ENCODE measurements around the gene RGS7. TPM values are rescaled to one million over a fixed set of nuclear protein-coding genes. Genes with fewer than 3 reads are reported as not detected.

The RGS7 gene
- polyA plus RNA-seq, 1 donor (not counting 4 experiments of a cell fraction or from before 2014, with no cell fraction given) = not detected

DNA sequence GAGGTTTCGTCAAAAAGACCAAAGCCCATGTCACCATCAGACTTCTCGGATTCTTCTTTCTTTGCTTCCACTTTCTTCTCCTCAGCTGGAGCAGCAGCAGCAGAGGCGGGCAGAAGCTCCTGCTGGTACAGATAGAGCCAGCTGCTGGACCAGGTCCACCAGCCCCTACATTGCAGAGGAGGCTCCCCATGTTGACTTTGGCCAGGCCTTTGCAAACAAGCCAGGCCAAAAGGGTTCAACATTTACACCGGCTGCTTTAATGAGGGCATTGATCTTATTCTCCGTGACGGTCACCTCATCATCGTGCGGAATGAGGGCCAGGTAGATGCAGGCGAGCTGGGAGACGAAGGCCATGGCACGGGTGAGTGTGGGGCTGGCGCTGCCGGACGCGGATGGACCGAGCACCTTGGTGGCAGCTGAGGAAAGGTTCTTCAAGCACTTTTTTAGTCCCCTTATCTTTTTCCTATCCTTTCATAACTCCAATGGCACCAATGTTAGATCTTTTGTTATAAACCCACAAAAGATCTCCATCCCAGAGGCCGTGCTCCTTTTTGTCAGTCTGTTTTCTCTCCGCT lies 358.5 kb downstream of the RGS7 start:
- Histone ChIP-seq H3K4me1 (ENCODE audit: control insufficient read depth, extremely low read depth, insufficient read depth, low read length) (no peaks in the 10 kb centered on the region), H3K36me3 (ENCODE audit: control insufficient read depth in 2 of 2, extremely low read depth in 1 of 2, insufficient read depth in 2 of 2, low read length in 2 of 2) (no peaks in the 10 kb centered on the region), H3K79me2 (ENCODE audit: control insufficient read depth, insufficient read depth, low read length) (no peaks in the 10 kb centered on the region), H3K9me3 (ENCODE audit: control insufficient read depth, low read depth, low read length) (no peaks in the 10 kb centered on the region), H3K27ac (ENCODE audit: control insufficient read depth, insufficient read depth, low read length) (no peak overlapping the region), H2AFZ (ENCODE audit: control insufficient read depth, low read length) (no peak overlapping the region), H3K4me3 (ENCODE audit: control insufficient read depth in 2 of 3, extremely low read depth in 1 of 3, insufficient read depth in 2 of 3, low read depth in 1 of 3, low read length in 3 of 3) (no peak overlapping the region), H3K27me3 (ENCODE audit: control insufficient read depth, extremely low read depth, insufficient read depth, low read length) (no peaks in the 10 kb centered on the region), H3K4me2 (ENCODE audit: control insufficient read depth, extremely low read depth, insufficient read depth, low read depth, low read length) (no peak overlapping the region), H4K20me1 (ENCODE audit: control insufficient read depth, extremely low read depth, insufficient read depth, low read length) (no peaks in the 10 kb centered on the region), H3K9me1 (ENCODE audit: control insufficient read depth, extremely low read depth, insufficient read depth, low read length) (no peaks in the 10 kb centered on the region), H3K9ac (ENCODE audit: control insufficient read depth, extremely low read depth, insufficient read depth, low read length) (no peak overlapping the region)
- TF ChIP-seq EZH2 (IDR thresholded peaks at IDR 0.05; ENCODE audit: low read length) = no peak
- TF ChIP-seq, protein P1, sequence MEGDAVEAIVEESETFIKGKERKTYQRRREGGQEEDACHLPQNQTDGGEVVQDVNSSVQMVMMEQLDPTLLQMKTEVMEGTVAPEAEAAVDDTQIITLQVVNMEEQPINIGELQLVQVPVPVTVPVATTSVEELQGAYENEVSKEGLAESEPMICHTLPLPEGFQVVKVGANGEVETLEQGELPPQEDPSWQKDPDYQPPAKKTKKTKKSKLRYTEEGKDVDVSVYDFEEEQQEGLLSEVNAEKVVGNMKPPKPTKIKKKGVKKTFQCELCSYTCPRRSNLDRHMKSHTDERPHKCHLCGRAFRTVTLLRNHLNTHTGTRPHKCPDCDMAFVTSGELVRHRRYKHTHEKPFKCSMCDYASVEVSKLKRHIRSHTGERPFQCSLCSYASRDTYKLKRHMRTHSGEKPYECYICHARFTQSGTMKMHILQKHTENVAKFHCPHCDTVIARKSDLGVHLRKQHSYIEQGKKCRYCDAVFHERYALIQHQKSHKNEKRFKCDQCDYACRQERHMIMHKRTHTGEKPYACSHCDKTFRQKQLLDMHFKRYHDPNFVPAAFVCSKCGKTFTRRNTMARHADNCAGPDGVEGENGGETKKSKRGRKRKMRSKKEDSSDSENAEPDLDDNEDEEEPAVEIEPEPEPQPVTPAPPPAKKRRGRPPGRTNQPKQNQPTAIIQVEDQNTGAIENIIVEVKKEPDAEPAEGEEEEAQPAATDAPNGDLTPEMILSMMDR (optimal IDR thresholded peaks at IDR 0.05 in 1 of 3, IDR thresholded peaks at IDR 0.05 in 1 of 3, conservative IDR thresholded peaks at IDR 0.05 in 1 of 3; ENCODE audit: extremely low read depth in 1 of 3, insufficient read depth in 2 of 3, low read length in 3 of 3) = no peak
- dilution Hi-C loops (cut with MboI; ENCODE audit: extremely low pct_ligation_motif_present, low sequenced_read_pairs) = no loop called here
- no peak for FAIRE-seq
- no peak for DNase-seq (ENCODE audit: low read depth, low spot score)

DNA sequence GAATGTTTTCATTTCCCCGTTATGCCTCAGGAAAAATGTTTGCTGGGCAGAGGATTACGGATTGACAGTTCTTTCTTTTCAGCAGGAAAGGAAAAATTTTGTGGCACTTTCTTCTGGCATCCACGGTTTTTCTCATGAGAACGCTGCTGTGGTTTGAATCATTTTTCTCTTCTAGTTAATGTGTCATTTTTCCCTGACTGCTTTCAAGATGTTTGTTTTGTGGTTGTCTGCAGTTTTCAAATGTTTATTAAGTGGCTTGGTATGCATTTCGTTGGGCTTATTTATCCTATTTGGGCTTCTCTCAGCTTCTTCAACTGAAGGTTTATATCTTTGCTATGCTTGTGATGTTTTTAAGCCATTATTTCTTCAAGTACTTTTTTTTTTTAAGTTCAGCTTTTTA lies 359.0 kb downstream of the RGS7 start:
- Histone ChIP-seq H3K36me3 (ENCODE audit: control insufficient read depth in 2 of 2, extremely low read depth in 1 of 2, insufficient read depth in 2 of 2, low read length in 2 of 2) (no peaks in the 10 kb centered on the region), H3K9ac (ENCODE audit: control insufficient read depth, extremely low read depth, insufficient read depth, low read length) (no peak overlapping the region), H3K9me1 (ENCODE audit: control insufficient read depth, extremely low read depth, insufficient read depth, low read length) (no peaks in the 10 kb centered on the region), H4K20me1 (ENCODE audit: control insufficient read depth, extremely low read depth, insufficient read depth, low read length) (no peaks in the 10 kb centered on the region), H3K27me3 (ENCODE audit: control insufficient read depth, extremely low read depth, insufficient read depth, low read length) (no peaks in the 10 kb centered on the region), H3K27ac (ENCODE audit: control insufficient read depth, insufficient read depth, low read length) (no peak overlapping the region), H2AFZ (ENCODE audit: control insufficient read depth, low read length) (no peak overlapping the region), H3K4me3 (ENCODE audit: control insufficient read depth in 2 of 3, extremely low read depth in 1 of 3, insufficient read depth in 2 of 3, low read depth in 1 of 3, low read length in 3 of 3) (no peak overlapping the region), H3K79me2 (ENCODE audit: control insufficient read depth, insufficient read depth, low read length) (no peaks in the 10 kb centered on the region), H3K4me2 (ENCODE audit: control insufficient read depth, extremely low read depth, insufficient read depth, low read depth, low read length) (no peak overlapping the region), H3K9me3 (ENCODE audit: control insufficient read depth, low read depth, low read length) (no peaks in the 10 kb centered on the region), H3K4me1 (ENCODE audit: control insufficient read depth, extremely low read depth, insufficient read depth, low read length) (no peaks in the 10 kb centered on the region)
- FAIRE-seq (no peak), DNase-seq (ENCODE audit: low read depth, low spot score) (no peak)
- TF ChIP-seq, protein P1 (optimal IDR thresholded peaks at IDR 0.05 in 1 of 3, IDR thresholded peaks at IDR 0.05 in 1 of 3, conservative IDR thresholded peaks at IDR 0.05 in 1 of 3; ENCODE audit: extremely low read depth in 1 of 3, insufficient read depth in 2 of 3, low read length in 3 of 3) = no peak
- dilution Hi-C loops (cut with MboI; ENCODE audit: extremely low pct_ligation_motif_present, low sequenced_read_pairs) = no loop called here

Data from keratinocyte (primary cell).